HG02759 (cell line): Measurements from ENCODE around the gene NUDT3.

Experiments used
- ATAC-seq: cut with Tn5 transposase; IDR thresholded peaks from one replicate; pipeline ENCODE4 v1.9.1; 2021; ENCODE audit warnings: mild to moderate bottlenecking, moderate library complexity; ENCODE audit not compliant: unreplicated experiment

The NUDT3 gene

DNA sequence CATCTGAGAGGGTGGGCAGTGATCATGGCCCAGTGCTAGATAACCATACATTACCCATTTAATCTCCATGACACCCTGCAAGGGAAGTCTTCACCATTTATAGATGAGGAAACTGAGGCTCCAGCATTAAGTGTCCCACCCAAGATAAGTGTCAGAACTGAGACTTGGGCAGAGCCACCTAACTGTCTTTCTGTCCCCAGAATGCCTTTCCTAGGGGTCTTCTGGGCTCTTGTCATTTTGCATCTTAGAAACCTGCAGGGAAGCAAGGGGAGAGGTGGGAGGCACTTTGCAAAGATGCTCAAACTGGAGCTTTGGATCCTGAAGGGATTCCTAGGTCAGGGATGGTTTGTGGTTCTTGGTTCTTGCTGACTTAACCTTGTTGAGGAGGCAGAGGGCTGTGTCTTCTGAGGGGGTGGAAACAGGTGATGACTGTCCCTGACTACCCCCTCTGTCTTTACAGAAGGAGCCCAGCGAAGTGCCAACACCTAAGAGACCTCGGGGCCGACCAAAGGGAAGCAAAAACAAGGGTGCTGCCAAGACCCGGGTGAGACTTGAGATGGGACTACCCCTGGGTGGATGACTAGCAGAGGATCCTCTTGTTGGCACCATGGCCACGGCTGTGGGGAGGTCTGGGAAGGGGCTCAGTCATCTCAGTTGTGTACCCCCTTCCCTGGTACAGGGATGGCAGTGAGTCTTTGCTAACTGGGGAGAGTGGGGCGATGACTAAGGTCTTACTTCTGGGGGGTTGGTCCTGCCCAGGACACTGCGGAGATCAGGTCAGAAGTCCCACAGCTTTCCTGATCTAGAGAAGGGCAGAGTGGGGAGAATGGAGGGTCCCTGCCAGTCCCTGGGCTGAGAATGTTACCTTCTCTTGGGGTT is 150.0 kb downstream of the NUDT3 start:
- ATAC-seq, result no peak

DNA sequence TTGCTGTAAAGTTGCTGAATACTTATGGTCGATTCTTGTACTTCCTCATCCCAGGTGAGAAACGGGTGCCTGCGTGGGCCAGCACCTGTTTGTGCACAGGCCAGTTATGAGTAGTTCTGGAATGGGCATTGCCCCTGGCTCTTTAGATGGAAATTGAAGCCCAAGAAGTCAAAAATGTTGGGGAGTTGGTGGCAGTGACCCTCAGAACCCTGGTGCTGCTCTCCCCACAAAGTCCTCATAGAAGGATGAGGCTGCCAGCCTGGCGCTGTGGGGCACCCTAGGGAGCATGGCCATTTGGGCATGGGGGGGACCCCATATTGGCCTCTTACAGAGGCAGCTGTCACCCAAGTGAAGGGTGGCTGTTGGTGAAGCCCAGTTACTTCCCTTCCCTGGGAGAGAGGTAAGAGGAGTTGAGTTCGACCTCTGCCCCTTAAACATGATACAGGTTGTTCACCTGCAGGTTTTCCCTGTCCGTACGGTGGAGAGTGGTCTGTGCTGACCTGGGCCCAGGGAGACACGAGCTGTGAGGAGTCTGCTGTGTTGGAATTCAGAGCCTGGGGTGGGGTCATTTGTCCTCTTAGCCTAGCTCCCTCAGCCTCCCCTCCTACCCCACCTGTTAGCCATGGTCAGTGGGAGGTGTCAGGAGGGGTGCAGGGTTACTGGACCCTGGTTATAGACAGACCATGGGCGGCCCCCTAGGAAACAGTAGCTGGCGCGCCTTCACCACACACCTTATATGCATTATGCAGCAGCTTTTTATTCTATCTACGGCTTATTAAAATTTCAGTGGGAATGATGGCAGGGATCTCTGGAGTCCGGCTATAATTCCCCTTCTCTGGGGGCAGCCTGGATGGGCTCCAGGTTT is 150.9 kb downstream of the NUDT3 start:
- no peak for ATAC-seq

DNA sequence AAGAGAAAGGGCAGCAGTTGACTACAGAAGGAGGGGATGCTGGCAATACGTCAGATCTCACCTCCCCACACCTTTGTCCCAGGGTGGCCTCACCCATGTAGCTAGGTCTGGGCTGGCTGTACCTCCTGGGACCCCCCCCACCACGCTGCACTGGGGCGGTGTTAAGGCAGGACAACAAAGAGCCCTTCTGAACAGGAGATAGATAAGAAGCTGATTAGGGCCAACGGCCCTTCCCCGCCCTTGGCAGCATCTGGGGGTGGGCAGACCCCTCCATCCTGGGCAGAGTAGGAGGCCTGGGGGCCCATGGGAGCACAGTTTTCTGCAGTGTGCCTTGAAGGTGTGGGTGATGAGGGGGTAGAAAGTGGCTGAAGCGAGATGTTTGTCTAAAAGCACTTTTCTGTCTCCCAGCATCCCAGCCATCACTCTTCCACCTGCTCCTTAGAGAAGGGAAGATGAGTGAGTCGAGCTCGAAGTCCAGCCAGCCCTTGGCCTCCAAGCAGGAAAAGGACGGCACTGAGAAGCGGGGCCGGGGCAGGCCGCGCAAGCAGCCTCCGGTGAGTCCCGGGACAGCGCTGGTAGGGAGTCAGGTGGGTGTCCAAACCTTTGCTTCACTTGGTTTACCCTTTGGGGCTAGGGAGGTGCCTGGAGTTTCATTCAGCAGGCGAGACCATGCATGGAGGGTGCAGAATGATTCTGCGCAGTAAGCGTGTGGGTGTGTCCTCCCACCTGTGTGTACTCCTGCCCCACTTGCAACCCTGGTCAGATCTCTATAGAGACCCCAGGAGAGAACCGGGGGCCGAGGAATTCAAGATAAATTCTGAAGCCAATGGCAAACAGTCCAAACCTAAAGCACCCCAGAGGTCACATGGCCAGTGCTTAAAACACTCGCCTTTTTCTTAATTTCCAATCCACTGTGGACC is 151.9 kb downstream of the NUDT3 start:
- no peak for ATAC-seq

DNA sequence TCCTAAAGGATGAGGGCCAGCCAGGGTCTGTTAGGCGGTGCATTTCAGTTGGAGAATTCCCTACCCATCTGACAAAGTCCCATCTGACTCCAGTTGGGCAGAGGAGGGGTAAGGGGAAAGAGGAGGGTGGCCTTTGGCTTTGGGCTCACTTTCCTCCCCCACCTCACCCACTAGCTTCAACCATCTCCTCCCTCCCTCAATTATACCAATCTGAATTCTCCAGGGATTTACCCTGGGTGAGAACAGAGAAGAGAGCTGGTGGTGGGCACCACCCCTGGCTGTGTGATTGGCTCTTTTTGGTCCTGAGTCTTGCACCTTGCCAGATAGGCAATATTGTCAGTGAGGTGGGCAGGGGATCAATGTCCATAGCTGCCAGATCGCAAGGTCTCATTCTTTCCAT is 152.6 kb downstream of the NUDT3 start:
- ATAC-seq, result no peak

DNA sequence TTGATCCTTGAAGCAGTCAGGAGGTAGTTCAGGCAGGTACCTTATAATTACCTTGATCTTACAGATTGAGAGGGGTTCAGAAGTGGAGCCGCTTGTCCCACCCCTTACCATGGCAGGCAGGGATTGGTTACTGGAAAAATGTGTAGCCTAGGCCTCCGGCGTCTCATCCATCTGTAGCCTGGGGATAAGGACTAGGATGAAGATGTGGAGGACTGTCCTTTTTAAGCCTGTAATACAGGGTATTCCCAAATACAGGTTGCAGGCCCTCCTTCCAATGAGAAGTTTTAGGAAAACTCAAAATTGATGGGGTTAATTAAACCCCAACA is 153.0 kb downstream of the NUDT3 start:
- no peak for ATAC-seq

DNA sequence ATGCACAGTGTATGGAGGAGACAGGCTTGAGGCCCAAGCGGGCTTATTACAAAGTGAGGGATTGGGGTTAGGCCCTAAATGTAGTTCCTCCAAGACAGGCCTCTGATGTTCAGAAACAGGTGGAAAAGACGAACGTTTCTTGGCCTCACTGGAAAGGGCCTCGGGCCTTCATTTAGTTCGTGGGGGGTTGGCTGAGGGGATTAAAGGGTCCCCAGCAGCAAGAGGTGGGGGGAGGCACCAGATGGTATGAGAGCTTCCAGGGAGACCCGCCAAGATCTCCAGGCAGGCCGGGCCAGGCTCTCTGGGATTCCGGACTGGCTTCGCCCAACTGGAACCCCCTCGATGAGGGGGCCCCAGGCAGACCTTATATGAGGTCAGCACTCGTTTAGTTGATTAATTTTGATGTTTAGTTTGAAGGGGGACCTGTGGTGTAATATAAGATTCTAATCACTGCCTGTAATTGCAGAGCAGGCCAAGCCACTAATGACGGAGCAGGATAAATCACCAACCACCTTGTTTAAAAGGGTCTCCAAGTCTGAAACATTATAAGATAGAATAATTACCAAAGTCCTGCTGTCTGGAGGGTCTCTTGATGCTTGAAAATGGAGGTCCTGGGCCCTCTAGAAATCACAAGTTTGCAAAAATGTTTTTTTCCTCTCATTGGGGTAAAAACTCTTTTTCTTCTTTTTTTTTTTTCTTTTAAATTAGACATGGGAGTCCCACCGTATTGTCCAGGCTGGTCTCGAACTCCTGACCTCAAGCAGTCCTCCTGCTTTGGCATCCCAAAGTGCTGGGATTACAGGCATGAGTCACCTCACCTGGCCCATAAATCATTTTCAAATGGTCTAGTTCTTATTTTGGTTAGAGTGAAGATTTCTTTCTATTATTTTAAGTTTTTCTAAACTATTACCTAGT is 153.6 kb downstream of the NUDT3 start:
- ATAC-seq, result no peak

DNA sequence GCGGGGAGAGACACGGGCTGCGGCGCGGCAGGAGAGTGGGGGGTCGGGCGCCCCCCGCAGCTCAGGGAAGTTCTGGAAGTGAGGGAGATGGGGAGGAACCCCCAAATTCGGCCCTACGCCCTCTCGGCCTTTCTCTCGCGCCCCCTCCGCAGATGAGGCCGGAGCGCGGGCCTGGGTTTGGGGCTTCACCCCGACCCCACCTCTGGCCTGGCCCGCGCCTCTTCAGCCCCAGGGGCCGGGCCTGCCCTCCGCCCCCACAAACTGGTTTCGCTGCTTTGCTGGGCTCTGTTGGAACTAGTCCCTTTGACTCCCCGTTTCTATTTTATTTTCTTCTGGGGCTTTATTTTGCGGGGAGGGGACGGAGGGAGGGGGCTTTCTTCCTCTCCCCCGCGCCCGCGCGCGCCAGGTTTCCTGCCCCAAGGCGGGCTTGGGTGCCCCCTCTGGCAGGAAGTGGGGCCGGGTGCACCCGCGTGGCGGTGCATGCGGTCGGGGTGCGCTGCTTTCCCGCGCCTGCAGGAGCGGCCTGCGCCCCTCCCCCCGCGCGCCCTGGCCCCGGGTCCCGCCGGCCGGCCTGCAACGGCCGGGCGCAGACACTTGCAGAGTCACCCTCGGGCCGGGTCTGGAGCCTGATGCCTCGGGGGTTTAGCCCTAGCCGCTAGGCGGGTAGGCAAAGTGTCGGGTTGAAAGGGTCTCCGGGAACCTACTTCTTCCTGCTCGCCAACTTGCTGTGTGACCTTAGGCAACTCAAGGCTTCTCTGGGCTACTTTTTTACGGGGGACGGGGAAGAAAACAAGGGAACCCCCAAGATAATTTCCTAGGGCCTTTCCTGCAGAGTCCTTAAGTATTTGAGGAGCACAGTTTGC is 154.5 kb downstream of the NUDT3 start:
- ATAC-seq, result peak; percentile 22

DNA sequence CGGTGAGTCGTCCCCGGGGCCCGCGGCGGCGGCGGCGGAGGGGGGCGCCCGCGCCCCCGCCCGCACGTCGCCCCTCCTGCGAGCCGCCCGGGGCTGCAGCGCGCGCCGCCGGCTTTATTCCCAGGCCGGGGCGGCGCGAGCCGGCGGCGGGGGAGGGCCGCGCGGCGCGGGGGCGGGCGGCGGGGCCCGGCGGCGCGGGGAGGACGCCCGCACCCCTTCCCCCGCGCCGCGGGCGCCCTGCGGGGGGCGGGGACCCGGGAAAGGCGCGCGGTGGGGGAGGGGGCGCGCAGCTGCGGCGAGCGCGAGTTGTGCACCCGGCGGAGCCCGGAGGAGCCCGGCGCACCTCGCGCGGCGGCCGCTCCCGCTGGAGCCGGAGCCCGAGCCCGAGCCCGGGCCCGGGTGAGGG is 155.2 kb downstream of the NUDT3 start:
- peak; percentile 20 for ATAC-seq

DNA sequence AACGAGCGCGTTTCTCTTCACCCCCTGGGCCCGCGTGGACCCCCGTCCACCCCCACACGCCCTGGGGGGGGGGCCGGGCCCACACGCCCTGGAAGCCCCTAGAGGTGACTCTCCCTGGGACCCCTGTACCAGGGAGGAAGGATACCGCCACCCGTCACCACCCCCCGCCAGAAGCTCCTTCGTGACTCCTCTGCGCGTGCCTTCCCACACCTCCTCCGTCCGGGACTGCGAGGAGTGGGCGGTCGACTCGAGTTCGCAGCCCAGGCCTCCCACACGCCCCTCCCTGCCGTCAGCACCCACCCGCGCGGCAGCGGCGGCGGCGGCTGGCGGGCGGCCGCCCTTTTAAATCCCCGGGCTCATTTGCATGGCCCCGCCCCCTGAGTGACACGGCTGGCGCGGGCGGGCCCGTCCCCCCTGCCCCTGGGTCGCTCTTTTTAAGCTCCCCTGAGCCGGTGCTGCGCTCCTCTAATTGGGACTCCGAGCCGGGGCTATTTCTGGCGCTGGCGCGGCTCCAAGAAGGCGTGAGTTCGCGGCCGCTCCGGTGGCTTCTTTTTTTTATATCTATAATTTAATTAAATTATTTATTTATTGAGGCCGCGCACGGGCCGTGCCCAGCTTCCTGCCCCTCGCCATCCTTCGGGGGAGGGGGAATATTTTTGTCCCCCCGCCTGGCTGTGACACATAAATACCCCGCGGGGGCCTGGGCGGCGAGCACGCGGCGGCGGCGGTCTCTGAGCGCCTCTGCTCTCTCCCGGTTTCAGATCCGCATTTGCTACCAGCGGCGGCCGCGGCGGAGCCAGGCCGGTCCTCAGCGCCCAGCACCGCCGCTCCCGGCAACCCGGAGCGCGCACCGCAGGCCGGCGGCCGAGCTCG is 155.8 kb downstream of the NUDT3 start, which contains the start of gene HMGA1:
TSS of gene HMGA1 (plus strand) at position 431 of the 873 bp plus-strand sequence. CDS start 3,908 bp downstream, outside the sequence.
- ATAC-seq, result peak; percentile 64

DNA sequence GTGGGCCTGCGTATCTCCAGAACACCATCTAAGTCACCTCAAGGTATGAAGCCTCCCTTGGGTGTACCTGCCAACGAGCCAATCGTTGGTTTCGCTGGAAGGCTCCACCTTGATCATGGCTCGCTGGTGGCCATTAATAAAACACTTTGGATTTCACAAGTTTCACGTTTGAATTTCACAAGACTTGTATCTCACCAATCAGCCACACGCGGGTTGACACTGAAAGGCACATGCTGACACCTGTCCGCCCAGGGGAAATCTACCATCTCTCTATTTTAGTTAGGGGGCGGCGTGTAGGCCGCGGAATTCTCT is 156.4 kb downstream of the NUDT3 start:
- ATAC-seq, result no peak

DNA sequence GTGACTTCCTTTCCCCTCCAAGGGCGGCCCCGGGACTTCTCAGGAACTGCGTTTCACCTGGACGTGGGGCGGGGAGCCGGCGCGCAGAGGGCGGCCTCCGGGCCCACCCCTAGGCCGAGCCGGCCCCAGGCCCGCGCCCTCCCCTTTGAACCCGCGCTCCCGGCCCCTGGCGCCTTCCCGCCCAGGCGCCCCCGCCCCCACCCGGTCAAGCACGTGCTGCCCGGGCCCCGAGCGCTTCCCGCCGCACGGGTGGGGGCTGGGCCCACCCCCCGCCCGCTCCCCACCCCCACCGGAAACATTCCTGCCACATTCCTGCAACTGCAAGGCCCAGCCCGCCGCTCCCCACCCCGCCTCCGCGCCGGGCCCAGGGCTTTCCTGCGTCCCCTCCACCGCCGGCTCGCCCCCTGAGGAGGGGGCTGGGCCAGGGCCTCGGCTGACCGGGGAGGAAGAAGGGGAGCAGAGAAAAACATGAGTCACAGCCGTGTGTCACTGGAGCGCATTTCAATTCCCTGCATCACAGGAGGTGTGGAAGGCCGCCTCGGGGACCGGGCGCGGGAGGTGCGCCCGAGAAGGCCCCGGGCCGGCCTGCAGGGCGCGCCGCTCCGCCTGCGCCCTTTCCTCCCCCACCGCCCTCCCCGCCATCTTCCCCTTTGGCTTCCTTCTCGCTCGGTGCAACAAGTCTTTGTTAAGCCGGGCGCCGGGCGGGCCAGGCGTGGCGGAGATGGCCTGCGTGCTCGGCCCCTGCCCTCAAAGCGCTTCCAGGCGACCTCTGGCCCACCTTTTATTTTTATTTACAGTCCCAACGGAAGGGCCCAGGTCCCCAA is 156.9 kb downstream of the NUDT3 start:
- ATAC-seq, result no peak

DNA sequence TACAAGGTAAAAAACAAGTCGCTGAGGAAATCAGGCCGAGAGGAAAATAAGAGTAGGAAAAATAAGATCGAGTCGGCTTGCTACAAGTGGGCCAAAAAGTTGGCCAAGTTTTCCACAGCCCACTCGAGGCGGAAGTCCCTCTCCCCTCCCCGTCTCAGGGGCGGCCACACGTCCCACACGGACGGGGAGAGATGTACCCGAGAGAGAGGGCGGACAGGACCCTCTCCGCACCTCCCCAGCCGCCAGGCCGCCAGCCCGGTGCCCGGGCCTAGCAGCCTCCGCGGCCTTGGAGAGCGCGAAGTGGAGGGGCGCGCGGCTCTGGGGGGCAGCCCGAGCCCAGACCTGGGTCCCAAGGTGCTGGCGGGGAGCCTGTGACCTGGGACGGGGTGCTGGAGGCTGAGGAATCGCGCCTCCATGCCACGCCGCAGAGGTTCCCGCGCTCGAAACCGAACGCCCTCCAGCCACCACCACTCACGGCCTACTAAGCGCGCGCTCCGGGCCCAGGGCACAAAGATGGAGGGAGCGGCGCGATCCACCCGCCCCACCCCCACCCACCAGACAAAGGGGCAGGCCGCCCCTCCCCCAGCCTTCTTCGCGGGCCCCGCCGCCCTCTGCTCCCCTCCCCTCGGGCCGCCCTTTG is 157.7 kb downstream of the NUDT3 start:
- ATAC-seq, result no peak

DNA sequence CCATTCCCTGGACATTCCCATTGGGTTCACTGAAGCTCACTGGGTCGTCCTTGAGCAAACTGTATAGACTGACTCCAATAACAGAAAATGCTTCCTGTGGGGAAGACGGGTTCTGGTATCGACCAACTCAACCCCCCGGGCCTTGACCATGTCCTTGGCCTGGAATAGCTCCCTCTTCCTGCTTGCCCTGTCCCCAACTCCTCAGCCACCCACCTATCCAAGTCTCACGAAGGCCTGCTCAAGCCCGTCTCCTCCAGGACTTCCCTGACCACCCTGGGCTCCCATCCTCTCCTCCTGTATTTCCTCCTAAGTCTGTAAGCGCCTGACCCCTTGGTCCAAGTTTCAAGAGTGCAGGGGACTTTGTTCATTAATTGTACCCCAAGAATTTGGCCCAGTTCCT is 158.6 kb downstream of the NUDT3 start:
- ATAC-seq, result no peak

DNA sequence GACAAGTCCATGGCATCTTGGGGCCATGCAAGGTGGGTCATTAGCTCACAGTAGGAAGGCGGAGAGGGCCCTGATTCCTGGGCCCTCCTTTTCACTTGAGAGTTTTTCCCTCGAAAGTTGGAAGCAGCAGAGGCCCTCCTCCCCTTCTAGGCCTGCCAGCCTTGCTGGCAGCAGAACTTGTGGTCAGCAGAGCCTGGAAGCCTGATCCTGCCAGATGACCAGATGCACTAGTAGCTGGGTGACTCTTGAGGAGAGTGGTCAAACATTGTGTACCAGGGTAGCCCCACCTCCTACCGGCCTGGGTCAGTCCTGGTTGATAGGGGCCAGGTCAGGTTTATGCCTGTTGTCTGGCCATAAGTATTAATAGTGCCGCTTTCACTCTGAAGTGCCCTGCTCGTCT is 159.6 kb downstream of the NUDT3 start:
- ATAC-seq, result no peak

DNA sequence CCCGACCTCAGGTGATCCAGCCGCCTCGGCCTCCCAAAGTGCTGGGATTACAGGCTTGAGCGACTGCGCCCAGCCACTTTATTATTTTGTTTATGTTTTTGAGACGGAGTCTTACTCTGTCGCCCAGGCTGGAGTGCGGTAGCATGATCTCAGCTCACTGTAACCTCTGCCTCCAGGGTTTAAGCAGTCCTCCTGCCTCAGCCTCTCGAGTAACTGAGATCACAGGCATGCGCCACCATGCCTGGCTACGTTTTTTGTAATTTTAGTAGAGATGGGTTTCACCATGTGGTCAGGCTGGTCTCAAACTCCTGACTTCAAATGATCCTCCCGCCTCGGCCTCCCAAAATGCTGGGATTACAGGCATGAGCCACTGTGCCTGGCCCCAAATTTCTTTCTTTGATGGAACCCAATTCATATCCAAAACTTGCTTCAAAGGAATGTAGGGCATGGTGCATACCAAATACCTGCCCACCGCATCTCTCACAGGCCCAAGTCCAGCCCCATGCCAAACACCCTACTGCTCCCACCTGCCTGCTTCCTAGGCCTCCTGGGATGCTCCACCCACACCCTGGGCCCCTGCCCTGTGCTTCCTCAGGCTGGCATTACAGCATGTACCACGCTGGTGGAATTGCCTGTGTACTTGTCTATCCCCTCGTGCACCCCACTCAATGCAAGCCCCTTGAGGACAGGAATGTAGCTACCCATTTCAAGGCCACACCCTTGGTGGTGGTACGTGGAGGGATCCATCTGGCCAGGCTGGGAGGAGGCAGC is 160.7 kb downstream of the NUDT3 start:
- no peak for ATAC-seq
